ENCODE measurements around the gene SLC25A3. TPM values are rescaled to one million over a fixed set of nuclear protein-coding genes. Genes with fewer than 3 reads are reported as not detected.

The SLC25A3 gene
- 956 and 1,100 TPM in 2 replicates for total RNA-seq (ENCODE audit: low replicate concordance)

DNA sequence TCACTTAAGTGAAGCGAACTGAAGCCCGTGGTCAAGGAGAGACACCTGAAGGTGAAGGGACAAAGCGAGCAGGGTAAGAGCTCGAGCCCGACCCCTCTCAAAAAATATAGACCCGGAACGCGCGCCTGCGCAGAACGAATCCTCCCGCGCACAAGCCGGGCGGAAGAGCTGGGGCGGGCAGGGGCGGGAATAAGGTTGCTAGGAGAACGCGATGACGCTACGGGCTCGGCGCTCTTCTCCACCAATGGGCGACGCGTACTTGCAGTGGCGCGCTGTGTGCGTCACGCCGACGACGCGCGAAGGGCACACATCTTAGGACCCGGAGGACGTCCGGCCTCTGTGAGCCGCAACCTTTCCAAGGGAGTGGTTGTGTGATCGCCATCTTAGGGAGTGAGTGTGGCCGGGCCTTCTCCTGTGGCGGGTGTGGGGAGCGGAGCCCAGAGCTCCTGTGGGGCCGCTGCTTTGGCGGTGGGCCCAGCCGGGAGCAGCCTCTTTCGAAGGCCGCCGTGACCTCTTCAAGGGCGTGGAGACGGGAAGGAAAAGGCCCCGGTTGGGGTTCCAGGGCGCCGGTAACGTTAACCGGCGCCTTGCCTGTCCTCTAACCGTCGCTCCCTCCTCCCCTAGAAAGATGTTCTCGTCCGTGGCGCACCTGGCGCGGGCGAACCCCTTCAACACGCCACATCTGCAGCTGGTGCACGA, at the start of gene SLC25A3:
SLC25A3 (plus strand) TSS at position 336 of the 699 bp plus-strand sequence; CDS start at position 629, 293 bp downstream.
- Histone ChIP-seq H2AFZ (replicated peaks) (peak within 1 kb of the TSS; percentile 82), H3K79me2 (ENCODE audit: low read depth) (peaks cover 54% of the 10 kb centered on the region), H3K27ac (peak within 1 kb of the TSS; percentile 79), H3K4me1 (peaks cover 15% of the 10 kb centered on the region), H3F3A (ENCODE audit: low read depth) (peaks cover 12% of the 10 kb centered on the region), H3K4me3 (peak within 1 kb of the TSS; percentile 98), H3K27me3 (no peaks in the 10 kb centered on the region), H4K20me1 (ENCODE audit: low read depth) (peaks cover 43% of the 10 kb centered on the region), H3K36me3 (peaks cover 26% of the 10 kb centered on the region), H3K4me2 (peak within 1 kb of the TSS; percentile 97), H3K9ac (peak within 1 kb of the TSS; percentile 98), H3K9me3 (ENCODE audit: low read depth) (no peaks in the 10 kb centered on the region)
- peaks cover 6% of the 10 kb centered on the region for H3K27me3 Mint-ChIP-seq (ENCODE audit: insufficient read depth, low read depth)
- no peak for TF ChIP-seq EZH2 (IDR thresholded peaks at IDR 0.05)
- no peak for TF ChIP-seq CTCF (IDR thresholded peaks at IDR 0.05)
- no peak for TF ChIP-seq EZH2phosphoT487 (IDR thresholded peaks at IDR 0.05)
- peaks cover 14% of the 10 kb centered on the region for H3K36me3 Mint-ChIP-seq
- peak within 1 kb of the TSS; percentile 96 for H3K27ac Mint-ChIP-seq
- peak within 1 kb of the TSS; percentile 93 for H3K4me3 Mint-ChIP-seq
- H3K9me3 Mint-ChIP-seq, result no peaks in the 10 kb centered on the region
- peak; percentile 99 for DNase-seq (ENCODE audit: low spot score)
- peaks cover 20% of the 10 kb centered on the region for H3K4me1 Mint-ChIP-seq

GRCh38 chr12:98543701-98544100, 49.8 kb upstream of the SLC25A3 start:
- Mint-ChIP-seq H3K9me3 (no peaks in the 10 kb centered on the region), H3K27ac (no peak overlapping the region), H3K4me3 (no peak overlapping the region), H3K36me3 (peaks cover 39% of the 10 kb centered on the region), H3K27me3 (ENCODE audit: insufficient read depth, low read depth) (no peaks in the 10 kb centered on the region), H3K4me1 (no peaks in the 10 kb centered on the region)
- TF ChIP-seq CTCF (IDR thresholded peaks at IDR 0.05) (no peak), EZH2 (IDR thresholded peaks at IDR 0.05) (no peak), EZH2phosphoT487 (IDR thresholded peaks at IDR 0.05) (no peak)
- no peak for DNase-seq (ENCODE audit: low spot score)
- Histone ChIP-seq H3K27me3 (no peaks in the 10 kb centered on the region), H3K4me2 (no peak overlapping the region), H3K36me3 (peaks cover 67% of the 10 kb centered on the region), H3K4me1 (no peaks in the 10 kb centered on the region), H3K9me3 (ENCODE audit: low read depth) (no peaks in the 10 kb centered on the region), H2AFZ (replicated peaks) (no peak overlapping the region), H3K4me3 (no peak overlapping the region), H3K79me2 (ENCODE audit: low read depth) (peaks cover 71% of the 10 kb centered on the region), H3K9ac (no peak overlapping the region), H3F3A (ENCODE audit: low read depth) (peaks cover 29% of the 10 kb centered on the region), H3K27ac (no peak overlapping the region), H4K20me1 (ENCODE audit: low read depth) (peaks cover 28% of the 10 kb centered on the region)

- H2AFZ ChIP-seq (replicated peaks), result no peak overlapping the region
These were observed 48.7 kb upstream of the SLC25A3 start for GRCh38 chr12:98544751-98545150.

More at GRCh38 chr12:98544751-98545150, 48.7 kb upstream of the SLC25A3 start:
- DNase-seq (ENCODE audit: low spot score), result no peak
- Histone ChIP-seq H3K27ac (no peak overlapping the region), H3K79me2 (ENCODE audit: low read depth) (peaks cover 61% of the 10 kb centered on the region), H3K9ac (no peak overlapping the region), H3K36me3 (peaks cover 69% of the 10 kb centered on the region), H3K27me3 (no peaks in the 10 kb centered on the region), H4K20me1 (ENCODE audit: low read depth) (peaks cover 28% of the 10 kb centered on the region), H3K4me2 (no peak overlapping the region), H3K4me3 (no peak overlapping the region), H3K9me3 (ENCODE audit: low read depth) (no peaks in the 10 kb centered on the region), H3F3A (ENCODE audit: low read depth) (peaks cover 32% of the 10 kb centered on the region), H3K4me1 (no peaks in the 10 kb centered on the region)
- Mint-ChIP-seq H3K36me3 (peaks cover 41% of the 10 kb centered on the region), H3K27me3 (ENCODE audit: insufficient read depth, low read depth) (no peaks in the 10 kb centered on the region), H3K27ac (no peak overlapping the region), H3K9me3 (no peaks in the 10 kb centered on the region), H3K4me1 (no peaks in the 10 kb centered on the region), H3K4me3 (no peak overlapping the region)
- TF ChIP-seq EZH2 (IDR thresholded peaks at IDR 0.05), result no peak
- no peak for TF ChIP-seq EZH2phosphoT487 (IDR thresholded peaks at IDR 0.05)
- TF ChIP-seq CTCF (IDR thresholded peaks at IDR 0.05), result no peak
